NCI-H2081 (cell line): ENCODE results near the gene ERBB4.
A peak's percentile ranks its signal among the peaks of the same experiment; 100 is the strongest.

Source experiments
- DNase-seq, 2 experiments: peaks; one replicate each; lab custom pipeline; 2025; lab: John Stamatoyannopoulos, UW

ERBB4 gene

DNA sequence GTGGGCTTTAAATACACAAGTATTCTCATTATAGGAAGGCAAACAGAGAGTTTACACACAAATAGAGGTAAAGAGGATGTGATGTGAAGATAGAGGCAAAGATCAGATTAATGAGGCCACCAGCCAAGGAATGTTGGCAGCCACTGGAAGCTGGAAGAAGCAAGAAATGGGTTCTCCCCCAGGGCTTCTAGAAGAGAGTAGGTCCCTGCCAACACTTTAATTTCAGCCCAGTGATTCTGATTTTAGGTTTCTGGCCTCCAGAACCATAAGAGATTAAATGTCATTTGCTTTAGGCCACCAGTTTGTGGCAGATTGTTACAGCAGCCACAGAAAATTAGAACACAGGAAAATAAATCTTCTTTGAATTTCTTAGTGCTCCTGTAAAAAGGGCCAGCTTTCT lies 1065.5 kb downstream of the ERBB4 start:
- DNase-seq, result no peak

DNA sequence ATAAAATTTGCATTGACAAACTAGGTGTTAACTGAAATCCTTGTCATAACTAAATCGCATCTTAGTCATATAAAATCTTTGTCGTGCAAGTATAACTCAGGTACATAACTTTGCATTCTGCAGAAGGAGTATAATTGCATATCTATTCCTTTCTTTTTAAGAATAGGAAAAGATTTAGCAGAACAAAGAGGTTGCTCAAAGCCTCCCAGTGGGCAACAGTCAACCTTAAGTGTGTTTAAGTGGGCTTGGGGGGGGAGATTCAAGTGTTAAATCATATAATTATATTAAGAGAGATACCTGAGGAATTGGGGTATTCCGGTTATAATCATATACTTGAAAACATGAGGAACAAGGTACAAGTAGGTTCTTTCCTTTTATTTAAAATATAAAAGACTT lies 1068.9 kb downstream of the ERBB4 start:
- DNase-seq, result no peak

DNA sequence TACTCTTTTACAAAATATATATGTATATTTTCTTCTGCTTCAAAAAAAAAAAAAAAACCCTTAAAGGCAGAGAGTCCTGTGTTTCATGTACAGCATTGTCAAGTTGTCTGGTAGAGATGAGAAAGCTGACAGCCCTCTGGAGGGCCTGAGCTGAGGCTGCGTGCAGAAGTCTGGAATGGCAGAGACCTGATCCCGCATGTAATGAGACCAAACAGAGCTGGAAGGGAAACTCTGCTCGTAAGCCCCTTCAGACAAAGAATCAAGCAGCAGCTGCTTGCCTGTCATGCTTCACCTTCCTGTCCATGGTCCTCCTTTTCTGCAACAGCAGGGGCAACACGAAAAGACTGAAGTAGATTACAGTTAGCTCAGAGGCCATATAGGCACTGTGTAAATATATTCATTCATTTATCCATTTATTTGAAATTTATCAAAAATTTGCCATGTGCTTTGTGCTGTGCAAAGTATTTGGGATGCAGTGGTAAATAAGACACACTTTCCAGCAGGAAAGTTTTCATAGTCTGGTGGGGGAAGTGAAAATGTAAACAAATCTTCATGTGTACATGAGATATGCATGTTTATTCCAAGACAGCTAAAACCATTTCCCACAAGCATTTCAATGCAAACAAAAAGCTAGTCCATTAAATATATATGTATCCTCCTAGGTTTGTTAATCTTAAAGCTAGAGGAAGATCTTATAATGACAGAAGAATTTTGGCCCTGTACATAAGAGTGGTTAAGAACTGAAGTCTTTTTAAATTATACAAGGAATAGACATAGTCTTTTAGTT lies 1069.5 kb downstream of the ERBB4 start:
- peak in 1 of 2 experiments; percentile 19 for DNase-seq

GRCh38 chr2:211468217-211468616 lies 1070.4 kb downstream of the ERBB4 start:
- DNase-seq, result no peak

DNA sequence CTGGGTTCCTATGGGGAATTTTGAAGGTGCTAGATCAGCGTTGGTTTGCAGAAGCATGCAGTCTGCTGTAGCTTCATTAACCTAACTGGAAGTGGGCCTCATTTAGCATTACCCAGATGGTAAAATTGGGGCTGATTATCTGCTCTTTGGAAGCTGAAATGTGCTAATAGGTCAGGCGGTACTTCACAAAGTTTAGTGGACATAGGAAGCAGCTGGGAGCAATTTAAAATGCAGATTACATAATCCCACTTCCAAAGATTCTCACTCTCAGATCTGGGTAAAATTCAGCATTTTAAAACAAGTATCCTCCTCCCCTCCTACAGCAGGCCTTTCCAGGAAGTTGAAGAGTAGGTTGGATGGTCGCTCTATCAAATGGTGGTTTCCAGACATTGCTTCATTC lies 1075.2 kb downstream of the ERBB4 start:
- DNase-seq, result no peak

GRCh38 chr2:211458974-211459373 lies 1079.6 kb downstream of the ERBB4 start:
- no peak for DNase-seq

GRCh38 chr2:211457325-211457724 lies 1081.3 kb downstream of the ERBB4 start:
- no peak for DNase-seq

DNA sequence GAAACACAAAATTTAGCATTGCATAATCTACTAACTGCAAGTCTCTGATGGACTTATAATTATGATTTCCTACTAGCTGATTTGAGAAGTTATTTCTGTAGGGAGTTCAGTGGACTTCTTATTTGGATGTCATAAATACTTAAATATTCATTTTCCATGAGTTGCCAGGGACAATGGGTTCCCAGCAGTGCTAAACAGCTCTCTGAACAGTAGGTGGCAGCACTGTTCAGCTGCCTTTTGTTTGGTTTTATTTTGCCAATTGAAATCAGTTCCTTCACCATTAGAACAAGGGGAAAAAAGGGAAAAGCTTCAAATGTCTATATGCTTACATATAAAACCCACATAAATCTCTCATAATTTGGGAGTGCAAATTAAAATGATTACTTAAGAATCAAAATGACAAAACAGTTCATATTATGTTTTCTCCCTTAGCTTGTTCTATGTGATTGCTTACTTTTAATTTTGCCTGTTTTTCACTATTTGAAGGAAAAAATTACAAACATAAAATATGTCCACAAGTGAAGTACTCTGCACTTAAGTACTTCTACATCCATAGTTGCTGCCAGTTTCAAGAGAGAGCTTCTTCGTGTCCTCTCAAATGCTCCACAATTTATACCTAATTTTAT lies 1083.3 kb downstream of the ERBB4 start:
- DNase-seq, result peak; percentile 79 to 93

GRCh38 chr2:211454679-211455078 lies 1083.9 kb downstream of the ERBB4 start:
- DNase-seq, result peak; percentile 78 to 95

DNA sequence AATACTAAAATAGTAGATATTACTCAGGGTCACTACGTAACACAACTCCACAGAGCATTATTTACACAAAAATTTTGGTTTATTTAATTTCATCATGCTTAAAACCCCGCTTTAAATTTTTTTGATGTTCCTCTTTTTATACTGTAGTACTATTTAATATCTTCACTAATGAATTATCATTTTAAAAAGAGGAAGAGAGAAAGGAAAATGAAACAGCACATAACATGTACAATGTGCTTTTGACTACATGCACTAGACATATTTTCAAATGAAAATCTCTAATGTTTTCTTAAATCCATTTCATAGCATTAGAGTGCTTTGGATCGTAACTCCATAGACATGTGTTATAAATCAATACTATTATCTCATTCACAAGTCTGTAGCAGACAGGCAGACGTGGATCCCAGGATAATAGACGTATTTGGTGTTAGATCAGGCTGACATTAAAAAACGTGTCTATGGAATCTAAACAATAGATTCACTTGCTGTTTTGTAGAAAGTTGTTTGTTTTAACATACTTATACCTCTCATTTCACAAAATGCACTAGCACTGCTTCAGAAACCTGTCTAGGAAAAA lies 1085.2 kb downstream of the ERBB4 start:
- DNase-seq, result peak in 1 of 2 experiments; percentile 58

DNA sequence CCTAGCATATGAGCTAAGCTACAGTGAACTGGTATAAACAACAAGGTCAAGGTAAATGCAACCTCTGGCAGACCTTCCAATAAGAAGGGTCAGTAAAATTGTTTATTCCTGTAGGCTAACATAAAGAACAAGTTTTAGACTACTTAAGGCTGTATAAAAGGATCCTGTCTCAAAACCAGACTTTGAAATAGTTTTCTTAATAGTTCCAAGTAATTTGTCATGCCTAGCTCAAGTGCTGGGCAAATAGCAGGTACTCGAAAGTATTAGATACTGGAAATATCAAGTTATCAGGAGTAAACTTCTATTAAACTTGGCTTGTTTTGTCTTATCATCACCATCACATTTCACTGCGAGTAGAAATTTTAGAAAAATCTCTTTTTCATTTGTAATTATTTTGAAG lies 1087.0 kb downstream of the ERBB4 start:
- no peak for DNase-seq

- DNase-seq, result no peak
Measured at GRCh38 chr2:211449819-211450218, 1088.8 kb downstream of the ERBB4 start.

GRCh38 chr2:211447548-211447947 lies 1091.1 kb downstream of the ERBB4 start:
- DNase-seq, result no peak

- DNase-seq, result no peak
Measured at GRCh38 chr2:211440107-211440506, 1098.5 kb downstream of the ERBB4 start.

- DNase-seq, result no peak
Measured at GRCh38 chr2:211439011-211439410, 1099.6 kb downstream of the ERBB4 start.

- DNase-seq, result peak; percentile 23 to 80
Measured at GRCh38 chr2:211437396-211437795, 1101.2 kb downstream of the ERBB4 start.

GRCh38 chr2:211436182-211436581 lies 1102.4 kb downstream of the ERBB4 start:
- no peak for DNase-seq

GRCh38 chr2:211435331-211435730 lies 1103.3 kb downstream of the ERBB4 start:
- peak in 1 of 2 experiments; percentile 46 for DNase-seq

DNA sequence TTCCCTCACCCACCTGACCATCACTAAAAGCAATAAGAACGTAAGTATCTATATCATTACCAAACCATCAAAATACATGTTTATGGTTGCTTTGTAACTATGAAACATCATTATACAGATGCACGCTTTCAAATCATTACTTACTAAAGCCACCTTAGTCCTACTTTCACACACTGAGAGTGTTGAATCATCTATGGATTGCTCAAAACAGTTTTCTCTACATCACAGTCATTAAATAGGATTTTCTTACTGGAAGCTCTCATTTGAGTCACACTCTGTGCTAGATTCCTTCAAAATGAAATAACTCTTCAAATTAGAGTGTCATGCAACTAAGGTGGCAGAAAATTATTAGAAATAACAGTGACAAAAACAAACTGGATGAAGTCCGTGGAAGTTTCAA lies 1103.8 kb downstream of the ERBB4 start:
- DNase-seq, result no peak

DNA sequence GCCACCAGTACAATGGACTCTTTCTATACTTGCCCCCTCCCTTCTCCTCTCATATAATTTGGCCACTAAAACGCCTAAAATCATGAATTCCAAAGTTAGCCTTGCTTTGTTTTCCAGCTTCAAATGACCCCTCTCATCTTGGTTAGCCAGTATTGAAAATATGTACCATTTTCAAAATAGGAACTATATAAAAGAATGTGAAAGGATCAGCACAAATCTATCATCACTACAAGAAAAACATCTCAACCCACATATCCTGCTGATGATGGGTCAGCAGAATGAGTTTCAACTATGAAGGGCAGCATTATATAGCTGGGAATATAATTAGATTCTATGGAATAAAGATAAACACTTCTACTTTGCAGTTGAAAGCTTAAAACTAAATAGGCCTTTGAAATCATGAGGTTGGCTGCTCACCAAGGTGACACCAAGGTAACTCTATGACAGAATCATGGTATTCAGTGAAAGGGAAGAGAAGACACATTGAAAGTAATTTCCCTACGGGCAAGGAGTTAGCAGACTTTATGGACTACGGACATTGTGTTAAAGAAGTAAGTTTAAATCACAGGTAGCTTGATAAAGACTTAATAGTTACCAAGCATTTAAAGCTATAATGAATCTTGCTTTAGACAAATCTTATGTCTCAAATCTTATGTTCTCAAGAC lies 1109.2 kb downstream of the ERBB4 start:
- no peak for DNase-seq

DNA sequence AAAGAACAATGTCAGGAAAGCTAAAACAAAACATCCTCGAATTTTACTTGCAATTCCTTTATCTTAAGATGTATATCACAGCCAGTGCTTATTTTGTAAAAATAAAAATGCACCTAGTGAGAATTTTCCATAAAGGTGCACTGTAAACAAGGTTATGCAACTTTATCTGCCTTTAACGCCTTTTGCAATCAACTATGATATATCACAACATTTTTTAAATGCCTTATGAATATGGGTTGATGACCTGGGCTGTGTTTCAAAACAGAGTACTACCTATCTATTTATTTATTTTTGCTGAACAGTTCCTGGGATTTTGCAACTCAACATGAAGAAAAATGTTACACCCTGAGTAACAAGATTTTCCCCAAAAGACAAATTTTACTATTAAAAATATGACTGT lies 1112.4 kb downstream of the ERBB4 start:
- DNase-seq, result no peak

DNA sequence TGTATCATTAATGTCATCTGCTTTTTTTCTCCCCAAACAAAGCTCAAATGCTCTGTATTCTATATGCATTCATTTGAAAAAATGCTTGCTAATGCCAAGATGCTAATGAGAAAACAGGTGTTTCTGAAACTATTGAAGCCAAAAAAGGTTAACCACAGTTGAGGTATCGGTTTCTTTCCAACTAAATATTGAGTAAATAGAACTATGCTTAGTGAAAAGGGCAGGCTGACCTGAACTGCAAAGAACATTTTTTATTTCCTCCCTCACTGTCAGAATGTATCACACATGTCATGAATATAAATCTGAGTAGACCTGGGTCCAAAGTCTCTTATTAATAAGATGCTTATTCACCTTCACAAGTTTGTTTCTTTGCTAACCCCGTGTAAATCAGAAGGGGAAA lies 1115.6 kb downstream of the ERBB4 start:
- DNase-seq, result peak in 1 of 2 experiments; percentile 30

DNA sequence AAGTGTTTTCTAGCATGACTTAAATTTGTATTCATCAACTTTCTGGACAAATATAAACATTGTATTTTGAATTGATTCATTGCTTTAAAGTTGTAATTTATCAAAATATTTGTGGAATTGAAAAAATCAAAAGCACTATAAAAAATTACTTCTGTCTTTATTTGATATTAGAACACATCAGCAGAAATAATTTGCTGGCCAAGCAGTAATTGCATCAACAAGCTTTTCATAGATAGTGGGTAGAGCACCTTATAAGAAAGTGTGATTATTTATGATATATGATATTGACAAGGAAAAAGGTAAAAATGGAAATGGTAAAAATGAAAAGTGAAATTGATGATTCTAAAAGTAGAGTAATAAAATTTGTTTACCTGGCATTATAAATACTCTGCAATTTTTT lies 1121.1 kb downstream of the ERBB4 start:
- no peak for DNase-seq
